ENCODE results near the gene OR8J3.
"Not testable (repeated sequence)": the region's sequence is repeated elsewhere in the genome, so short reads cannot be mapped to it uniquely, and the experiment has no call there.

OR8J3 gene

GRCh38 chr11:56140151-56140661 lies at the start of gene OR8J3:
Gene OR8J3, minus strand, starts transcription at chr11:56140201. Its CDS starts 2,483 bp downstream, at chr11:56137718.
- no peak for DNase-seq (ENCODE audit: low read depth, low spot score)

GRCh38 chr11:56188602-56189001 lies 48.6 kb upstream of the OR8J3 start:
- no peak for DNase-seq (ENCODE audit: low read depth, low spot score)

DNA sequence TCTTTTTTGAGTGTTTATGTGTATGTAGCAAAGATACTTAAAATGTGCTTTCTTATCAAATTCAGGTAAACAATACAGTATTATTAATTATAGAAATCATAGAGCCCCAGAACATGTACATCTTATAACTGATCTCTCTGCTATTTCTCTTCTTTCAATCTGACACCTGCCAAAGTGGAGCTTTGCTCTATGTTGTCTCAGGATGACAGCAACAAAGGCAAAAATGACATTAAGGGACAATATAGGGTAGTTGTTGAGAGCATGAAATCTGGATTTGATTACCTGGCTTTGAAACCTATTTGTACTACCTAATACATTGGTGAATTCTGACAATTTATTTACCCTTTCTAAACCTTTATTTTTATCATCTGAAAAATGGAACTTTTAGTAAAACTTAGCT lies 43.5 kb upstream of the OR8J3 start:
- no peak for DNase-seq (ENCODE audit: low read depth, low spot score)

GRCh38 chr11:56176318-56176717 lies 36.3 kb upstream of the OR8J3 start, which contains the start of gene OR5J2:
Gene OR5J2, plus strand, starts transcription at chr11:56176618. Its CDS starts 0 bp downstream, at chr11:56176618.
- no peak for DNase-seq (ENCODE audit: low read depth, low spot score)

GRCh38 chr11:56172256-56172830 lies 32.3 kb upstream of the OR8J3 start:
- DNase-seq (ENCODE audit: low read depth, low spot score), result no peak

- DNase-seq (ENCODE audit: low read depth, low spot score), result no peak
These were observed 23.8 kb upstream of the OR8J3 start for GRCh38 chr11:56163804-56164203.

- DNase-seq (ENCODE audit: low read depth, low spot score), result no peak
These were observed 20.2 kb upstream of the OR8J3 start, which contains the start of gene OR8K5 for GRCh38 chr11:56160217-56160616. Gene OR8K5, minus strand, starts transcription at chr11:56160317. Its CDS starts 0 bp downstream, at chr11:56160317.

DNA sequence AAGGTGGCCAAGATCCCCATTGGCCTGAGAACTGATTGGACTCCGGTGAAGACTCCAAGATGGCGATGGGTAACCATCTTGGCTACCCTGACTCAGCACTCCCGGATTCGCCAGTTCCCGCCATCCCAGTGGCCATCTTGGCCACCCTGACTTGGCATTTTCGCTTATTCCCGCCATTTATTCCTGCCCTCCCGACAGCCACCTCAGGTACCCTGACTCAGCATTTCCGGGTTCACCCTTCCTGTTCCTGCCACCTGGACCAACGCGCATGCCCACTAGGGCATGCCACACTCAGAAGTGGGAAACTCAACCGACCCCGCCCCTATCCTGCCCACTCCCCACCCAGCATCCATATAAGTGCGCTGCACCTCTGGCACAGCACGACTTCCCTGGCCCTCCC lies 12.3 kb upstream of the OR8J3 start:
- no peak for DNase-seq (ENCODE audit: low read depth, low spot score)

- DNase-seq (ENCODE audit: low read depth, low spot score), result no peak
These were observed 11.4 kb upstream of the OR8J3 start for GRCh38 chr11:56151376-56151775.

- DNase-seq (ENCODE audit: low read depth, low spot score), result not testable (repeated sequence)
These were observed 3.7 kb upstream of the OR8J3 start for GRCh38 chr11:56143681-56144080.

DNA sequence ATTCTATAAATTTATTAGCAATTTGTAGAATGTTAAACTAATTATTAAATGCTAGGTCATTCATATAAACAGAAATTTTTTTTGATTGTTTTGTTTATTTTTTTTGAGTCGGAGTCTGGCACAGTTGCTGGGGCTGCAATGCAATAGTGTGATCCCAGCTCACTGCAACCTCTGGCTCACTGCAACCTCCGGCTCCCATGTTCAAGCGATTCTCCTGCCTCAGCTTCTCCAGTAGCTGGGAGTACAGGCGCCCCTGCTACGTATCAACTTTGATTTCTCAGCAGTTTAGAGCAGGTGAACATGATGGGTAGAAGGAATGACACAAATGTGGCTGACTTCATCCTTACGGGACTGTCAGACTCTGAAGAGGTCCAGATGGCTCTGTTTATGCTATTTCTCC lies 17.9 kb downstream of the OR8J3 start, which contains the start of gene OR8H3:
OR8H3 (plus strand) TSS at position 301 of the 400 bp plus-strand sequence; CDS start at position 301, 0 bp downstream.
- no peak for DNase-seq (ENCODE audit: low read depth, low spot score)

DNA sequence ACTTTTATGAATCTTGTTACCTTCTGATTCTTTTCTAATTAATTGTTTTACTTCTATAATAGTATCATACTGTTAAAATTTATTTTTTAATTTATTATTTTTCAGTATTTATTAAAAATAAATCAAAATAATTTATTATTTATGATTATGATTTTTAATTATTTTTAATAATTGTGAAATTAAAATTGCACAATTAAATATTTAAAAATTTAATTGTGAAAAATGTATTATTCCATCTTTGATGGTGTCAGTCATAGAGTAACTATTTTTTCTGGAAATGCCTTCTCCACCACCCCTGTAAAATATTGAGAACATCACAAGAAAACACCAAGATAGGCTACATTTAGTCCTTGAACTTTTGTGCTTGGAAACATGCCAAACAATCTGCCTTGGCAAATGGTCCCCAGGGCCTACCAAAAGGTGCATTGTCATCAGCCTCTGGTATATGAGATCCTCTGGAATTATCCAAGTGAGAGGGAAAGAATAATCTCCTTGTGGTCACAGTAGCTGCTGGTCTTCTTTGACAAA lies 36.7 kb downstream of the OR8J3 start, which contains the start of gene OR8H2:
OR8H2 (plus strand) TSS at position 478 of the 528 bp plus-strand sequence. CDS start 1,356 bp downstream, outside the sequence.
- no peak for DNase-seq (ENCODE audit: low read depth, low spot score)

DNA sequence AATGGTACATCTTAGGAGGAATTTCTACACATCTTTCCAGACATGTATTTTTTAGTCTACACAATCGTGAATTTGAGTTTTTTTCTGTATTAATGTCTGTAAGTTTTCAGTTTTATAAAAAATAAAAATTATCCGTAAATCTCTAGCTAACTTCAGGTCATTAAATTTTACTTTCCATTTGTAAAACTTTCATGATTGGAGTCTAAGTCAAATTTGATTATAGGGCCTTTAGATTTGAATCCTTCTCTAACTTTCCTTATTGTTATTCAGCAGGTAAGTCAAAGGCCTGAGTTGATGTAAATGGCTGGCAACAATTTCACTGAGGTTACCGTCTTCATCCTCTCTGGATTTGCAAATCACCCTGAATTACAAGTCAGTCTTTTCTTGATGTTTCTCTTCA lies 47.0 kb downstream of the OR8J3 start, which contains the start of gene OR8I2:
OR8I2 (plus strand) TSS at position 301 of the 400 bp plus-strand sequence; CDS start at position 301, 0 bp downstream.
- DNase-seq (ENCODE audit: low read depth, low spot score), result no peak

GRCh38 chr11:56089697-56090096 lies 50.3 kb downstream of the OR8J3 start:
- DNase-seq (ENCODE audit: low read depth, low spot score), result no peak
